Measurements from ENCODE around the gene ITM2C.

Gene ITM2C

GRCh38 chr2:230865307-230865765 lies 594 bp downstream of the ITM2C start:
- Histone ChIP-seq H3K36me3 (ENCODE audit: control insufficient read depth in 2 of 2, insufficient read depth in 1 of 2, low read length in 2 of 2) (peaks cover 0 to 5% of the 10 kb centered on the region in 2 experiments; a peak in 1 of 3 replicates), H3K9me3 (ENCODE audit: control insufficient read depth, insufficient read depth, low read depth, low read length) (no peaks in the 10 kb centered on the region), H3K27ac (ENCODE audit: extremely low read depth, low read depth, low read length) (peak overlapping the region; percentile 65; the same call in 1 of the 2 replicates), H3K4me1 (ENCODE audit: control insufficient read depth, insufficient read depth, low read length) (peaks cover 25% of the 10 kb centered on the region), H3K4me3 (ENCODE audit: low read depth, low read length) (peak overlapping the region; percentile 89)
- no peak for TF ChIP-seq ZNF18 (tag by site-specific recombination; IDR thresholded peaks at IDR 0.05)
- TF ChIP-seq OSR2 (tag by site-specific recombination; IDR thresholded peaks at IDR 0.05): no peak
- no peak for TF ChIP-seq INSM2 (tag by site-specific recombination; IDR thresholded peaks at IDR 0.05)
- TF ChIP-seq ZNF473 (tag by site-specific recombination; IDR thresholded peaks at IDR 0.05): no peak
- no peak for TF ChIP-seq REST (tag by site-specific recombination; IDR thresholded peaks at IDR 0.05)
- TF ChIP-seq ZNF580 (tag by site-specific recombination; IDR thresholded peaks at IDR 0.05): no peak
- TF ChIP-seq KLF17 (tag by site-specific recombination; IDR thresholded peaks at IDR 0.05): no peak
- no peak for TF ChIP-seq BCL6B (tag by site-specific recombination; IDR thresholded peaks at IDR 0.05)
- TF ChIP-seq TRIM28 (IDR thresholded peaks at IDR 0.05; ENCODE audit: borderline replicate concordance, low read length): no peak
- no peak for TF ChIP-seq GLIS1 (tag by site-specific recombination; IDR thresholded peaks at IDR 0.05)
- TF ChIP-seq ZNF280C (tag by site-specific recombination; IDR thresholded peaks at IDR 0.05): no peak
- no peak for TF ChIP-seq ZNF768 (tag by site-specific recombination; IDR thresholded peaks at IDR 0.05)
- ChIA-PET CTCF (interaction anchor here (0.6 to 2.7 kb wide), 5 partner anchors 13 to 123 kb away, joined by 3 to 7 read pairs (median 4); no protein-coding TSS in a partner anchor), POLR2A (interaction anchor here (0.7 to 1.4 kb wide), 4 partner anchors 8 to 599 kb away, joined by 3 to 6 read pairs (median 4); partner anchors contain the start of gene NCL)

Data from HEK293 (cell line).